AG04449 (cell line): ENCODE results near the gene CMC1.
"Not testable (repeated sequence)": the region's sequence is repeated elsewhere in the genome, so short reads cannot be mapped to it uniquely, and the experiment has no call there.

Experiments
- CTCF ChIA-PET: fragments of 350-600 bp; formaldehyde crosslinking; extraction: SDS; loops from one replicate; lab custom pipeline; 2021; ENCODE audit warnings: antibody characterized with exemption; lab: Yijun Ruan, JAX
- POLR2A ChIA-PET: fragments of 400-600, 350-600 bp; formaldehyde crosslinking; extraction: SDS; loops from one replicate; lab custom pipeline; 2020; ENCODE audit warnings: antibody characterized with exemption, inconsistent platforms; lab: Yijun Ruan, JAX
- DNase-seq: peaks from one replicate; pipeline ENCODE4 v3.0.0-alpha.2; 2010; ENCODE audit warnings: low read depth, low spot score
- H3K4me3 ChIP-seq: 2 replicates; pipeline ENCODE4 v1.5.1; 2011; ENCODE audit warnings: low read depth, mild to moderate bottlenecking, control low read depth, low read length
- TF ChIP-seq, protein P1 (sequence below): IDR thresholded peaks from one replicate; pipeline ENCODE4 v1.5.1; 2011; ENCODE audit warnings: mild to moderate bottlenecking, moderate library complexity, low read length, control low read depth, inconsistent platforms; ENCODE audit not compliant: insufficient read depth; ENCODE audit errors: missing control alignments

Gene CMC1

GRCh38 chr3:28253040-28253715 lies 11.8 kb downstream of the CMC1 start:
- no peak for DNase-seq
- ChIA-PET CTCF (no interaction called here), POLR2A (no interaction called here)
- H3K4me3 ChIP-seq, result no peak overlapping the region
- TF ChIP-seq, protein P1, sequence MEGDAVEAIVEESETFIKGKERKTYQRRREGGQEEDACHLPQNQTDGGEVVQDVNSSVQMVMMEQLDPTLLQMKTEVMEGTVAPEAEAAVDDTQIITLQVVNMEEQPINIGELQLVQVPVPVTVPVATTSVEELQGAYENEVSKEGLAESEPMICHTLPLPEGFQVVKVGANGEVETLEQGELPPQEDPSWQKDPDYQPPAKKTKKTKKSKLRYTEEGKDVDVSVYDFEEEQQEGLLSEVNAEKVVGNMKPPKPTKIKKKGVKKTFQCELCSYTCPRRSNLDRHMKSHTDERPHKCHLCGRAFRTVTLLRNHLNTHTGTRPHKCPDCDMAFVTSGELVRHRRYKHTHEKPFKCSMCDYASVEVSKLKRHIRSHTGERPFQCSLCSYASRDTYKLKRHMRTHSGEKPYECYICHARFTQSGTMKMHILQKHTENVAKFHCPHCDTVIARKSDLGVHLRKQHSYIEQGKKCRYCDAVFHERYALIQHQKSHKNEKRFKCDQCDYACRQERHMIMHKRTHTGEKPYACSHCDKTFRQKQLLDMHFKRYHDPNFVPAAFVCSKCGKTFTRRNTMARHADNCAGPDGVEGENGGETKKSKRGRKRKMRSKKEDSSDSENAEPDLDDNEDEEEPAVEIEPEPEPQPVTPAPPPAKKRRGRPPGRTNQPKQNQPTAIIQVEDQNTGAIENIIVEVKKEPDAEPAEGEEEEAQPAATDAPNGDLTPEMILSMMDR, result no peak

- no peak overlapping the region for H3K4me3 ChIP-seq
- no peak for DNase-seq
- TF ChIP-seq, protein P1, result no peak
- CTCF ChIA-PET, result no interaction called here
- POLR2A ChIA-PET, result no interaction called here
Observed at GRCh38 chr3:28262001-28262400, 20.6 kb downstream of the CMC1 start.

DNA sequence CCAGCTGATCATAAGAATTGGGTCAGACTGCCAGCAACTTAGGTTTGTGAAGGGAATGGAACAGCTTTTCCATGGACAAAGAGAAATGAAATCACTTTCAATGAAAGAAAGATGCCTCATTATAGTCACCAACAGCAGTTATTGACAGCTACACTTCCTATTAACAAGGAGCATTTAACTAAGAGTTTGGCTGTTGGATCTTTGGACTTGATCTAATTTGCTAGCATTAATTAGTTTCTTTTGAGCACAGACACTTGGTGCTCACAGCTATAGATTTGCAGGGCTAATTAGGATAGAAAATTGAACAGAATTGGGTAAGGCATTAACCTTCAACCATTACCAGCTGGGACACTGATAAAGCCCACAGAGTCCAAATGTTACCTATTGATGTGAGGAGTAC lies 24.2 kb downstream of the CMC1 start:
- TF ChIP-seq, protein P1, result no peak
- DNase-seq, result no peak
- ChIA-PET CTCF (interaction anchor here (0.9 kb wide), 1 partner anchor 18 kb away, joined by 3 read pairs; no protein-coding TSS in a partner anchor), POLR2A (no interaction called here)
- no peak overlapping the region for H3K4me3 ChIP-seq

DNA sequence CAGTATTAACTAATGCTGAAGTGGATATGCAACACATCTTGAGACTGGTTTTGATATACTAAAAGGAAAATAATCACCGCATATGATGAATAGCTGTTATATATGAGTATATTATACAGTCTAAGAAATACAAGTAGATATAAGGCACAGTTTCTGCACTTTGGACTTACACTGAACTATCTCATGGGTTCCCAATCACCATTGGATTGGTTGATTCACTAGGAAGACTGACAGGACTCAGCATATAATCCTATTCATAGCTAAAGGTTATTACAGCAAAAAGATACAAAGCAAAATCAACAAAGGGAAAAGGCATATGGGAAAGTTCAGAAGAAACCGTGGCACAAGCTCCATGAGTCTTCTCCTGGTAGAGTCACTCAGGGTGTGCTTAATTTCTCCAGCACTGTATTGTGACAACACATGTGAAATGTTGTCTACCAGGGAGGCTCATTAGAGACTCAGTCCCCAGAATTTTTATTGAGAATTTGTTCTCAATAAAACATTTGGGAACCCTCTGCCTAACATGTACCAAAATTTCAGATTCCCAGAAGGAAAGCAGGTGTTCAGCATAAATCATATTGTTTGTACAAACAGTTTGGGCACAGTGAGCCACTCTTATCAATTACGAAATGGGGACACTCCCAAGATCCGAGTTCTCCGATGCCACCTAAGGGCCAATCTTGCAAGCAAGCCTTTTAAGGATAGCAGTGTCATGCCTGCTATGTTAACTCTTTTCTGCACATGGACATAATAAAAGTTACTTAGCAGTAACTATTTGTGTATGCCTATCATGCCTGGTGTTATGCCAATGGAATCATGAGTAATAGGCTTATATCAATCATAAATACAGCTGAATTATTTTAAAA lies 26.8 kb downstream of the CMC1 start:
- TF ChIP-seq, protein P1, result no peak
- ChIA-PET POLR2A (no interaction called here), CTCF (interaction anchor here (1.0 to 2.2 kb wide), 2 partner anchors 14 to 18 kb away, joined by 3 to 6 read pairs; no protein-coding TSS in a partner anchor)
- H3K4me3 ChIP-seq, result no peak overlapping the region
- no peak for DNase-seq

- DNase-seq, result no peak
- TF ChIP-seq, protein P1, result no peak
- no peak overlapping the region for H3K4me3 ChIP-seq
- CTCF ChIA-PET, result interaction anchor here (1.0 to 2.2 kb wide), 2 partner anchors 14 to 17 kb away, joined by 3 to 6 read pairs; no protein-coding TSS in a partner anchor
- POLR2A ChIA-PET, result no interaction called here
Observed at GRCh38 chr3:28268989-28269388, 27.6 kb downstream of the CMC1 start.

GRCh38 chr3:28269884-28270283 lies 28.5 kb downstream of the CMC1 start:
- POLR2A ChIA-PET, H3K4me3 ChIP-seq, DNase-seq: not testable (repeated sequence)
- CTCF ChIA-PET, result interaction anchor here (2.2 kb wide), 1 partner anchor 16 kb away, joined by 6 read pairs; no protein-coding TSS in a partner anchor
